H1 (cell line): ENCODE results near the gene ATAT1. TPM values are rescaled to one million over a fixed set of nuclear protein-coding genes. Genes with fewer than 3 reads are reported as not detected.

Source experiments
- CTCF ChIA-PET: fragments of 300-600 bp; sonication (Branson Sonifier 250); formaldehyde crosslinking; loops from one replicate; lab custom pipeline; 2021; ENCODE audit not compliant: partially characterized antibody; lab: Charles Lee
- POLR2A ChIA-PET: fragments of 300-600 bp; sonication (Branson Sonifier 250); formaldehyde crosslinking; loops from one replicate; lab custom pipeline; 2021; ENCODE audit warnings: inconsistent platforms; ENCODE audit not compliant: partially characterized antibody; lab: Charles Lee
- DNase-seq, 2 experiments: peaks; one replicate each; pipeline versions ENCODE4 v3.0.0 to v3.0.0-alpha.2; 2010 to 2022; ENCODE audit warnings: low spot score in 2 of 2, low read depth in 1 of 2, mixed read lengths in 1 of 2
- FAIRE-seq: peaks from 2 replicates; lab custom pipeline; 2011; peaks lifted over from hg19 to GRCh38; lab: Jason Lieb, UNC
- H2AFZ ChIP-seq: 2 replicates; pipeline ENCODE4 v1.8.1; 2012; ENCODE audit warnings: low read length, inconsistent platforms
- H2AK5ac ChIP-seq: 2 replicates; pipeline ENCODE4 v1.6.1; 2013; ENCODE audit warnings: low read depth, low read length
- H2BK120ac ChIP-seq: replicated peaks from 2 replicates; pipeline ENCODE3; 2013; ENCODE audit warnings: low read depth, low read length, inconsistent platforms
- H2BK12ac ChIP-seq: 2 replicates; pipeline ENCODE4 v1.6.1; 2013; ENCODE audit warnings: low read depth, low read length
- H2BK15ac ChIP-seq: 2 replicates; pipeline ENCODE4 v1.6.1; 2013; ENCODE audit warnings: low read length
- H2BK20ac ChIP-seq: 2 replicates; pipeline ENCODE4 v1.6.1; 2013; ENCODE audit warnings: low read length
- H2BK5ac ChIP-seq: 2 replicates; pipeline ENCODE4 v1.6.1; 2013; ENCODE audit warnings: low read depth, low read length
- H3K14ac ChIP-seq: 2 replicates; pipeline ENCODE4 v1.6.1; 2013; ENCODE audit warnings: inconsistent platforms; ENCODE audit not compliant: insufficient read length
- H3K18ac ChIP-seq: 2 replicates; pipeline ENCODE4 v1.6.1; 2013; ENCODE audit warnings: low read length; ENCODE audit errors: extremely low read depth
- H3K23ac ChIP-seq: 2 replicates; pipeline ENCODE4 v1.6.1; 2013; ENCODE audit warnings: inconsistent platforms; ENCODE audit not compliant: insufficient read length
- H3K23me2 ChIP-seq: 2 replicates; pipeline ENCODE4 v1.6.1; 2013; ENCODE audit warnings: low read depth, low read length
- H3K27ac ChIP-seq: 2 replicates; pipeline ENCODE4 v1.6.1; 2011; ENCODE audit warnings: low read depth, low read length, inconsistent platforms
- H3K27me3 ChIP-seq, 4 experiments: replicated peaks in 1 of 4; 1 replicate in 1 of 4; 2 replicates in 3 of 4; pipeline versions ENCODE4 v1.6.1 to v1.8.1; 2011 to 2013; ENCODE audit warnings: low read length in 3 of 4, mild to moderate bottlenecking in 3 of 4, inconsistent platforms in 2 of 4, mixed read lengths in 2 of 4, moderate library complexity in 1 of 4; ENCODE audit not compliant: control insufficient read depth in 3 of 4, insufficient read depth in 3 of 4; ENCODE audit errors: extremely low read depth in 1 of 4
- H3K36me3 ChIP-seq, 4 experiments: 2 replicates each; pipeline versions ENCODE4 v1.6.1 to v1.8.1; 2011 to 2013; ENCODE audit warnings: mild to moderate bottlenecking in 4 of 4, low read length in 3 of 4, moderate library complexity in 2 of 4, control low read depth in 1 of 4, inconsistent platforms in 1 of 4; ENCODE audit not compliant: insufficient read depth in 4 of 4, control insufficient read depth in 2 of 4
- H3K4ac ChIP-seq: replicated peaks from 2 replicates; pipeline ENCODE3; 2013; ENCODE audit warnings: low read length, low read depth, mixed read lengths, inconsistent platforms; ENCODE audit not compliant: insufficient read length
- H3K4me1 ChIP-seq, 4 experiments: replicated peaks in 1 of 4; 1 replicate in 1 of 4; 2 replicates in 3 of 4; pipeline versions ENCODE4 v1.6.1 to v1.8.1; 2011 to 2013; ENCODE audit warnings: low read length in 3 of 4, inconsistent platforms in 2 of 4, mixed read lengths in 1 of 4; ENCODE audit not compliant: insufficient read depth in 4 of 4, control insufficient read depth in 3 of 4
- H3K4me2 ChIP-seq, 2 experiments: 2 replicates each; pipeline versions ENCODE4 v1.6.1 to v1.8.1; 2011 to 2013; ENCODE audit warnings: low read depth in 2 of 2, low read length in 2 of 2, control low read depth in 1 of 2, inconsistent platforms in 1 of 2, mild to moderate bottlenecking in 1 of 2; ENCODE audit not compliant: insufficient read depth in 1 of 2
- H3K4me3 ChIP-seq, 4 experiments: fragments of 200-600, 300-600 bp in 1 of 4; sonication (generic), shearing (Covaris generic), sonication (Bioruptor Twin) in 1 of 4; 2 replicates each; pipeline versions ENCODE4 v1.5.1 to v1.8.1; 2011 to 2016; ENCODE audit warnings: low read length in 4 of 4, low read depth in 3 of 4, control low read depth in 2 of 4, inconsistent platforms in 2 of 4, mild to moderate bottlenecking in 2 of 4, mixed read lengths in 1 of 4, moderate library complexity in 1 of 4; ENCODE audit not compliant: insufficient read depth in 2 of 4; ENCODE audit errors: extremely low read depth in 1 of 4
- H3K56ac ChIP-seq: replicated peaks from 2 replicates; pipeline ENCODE3; 2013; ENCODE audit warnings: low read depth, mild to moderate bottlenecking, mixed read lengths, low read length, inconsistent platforms; ENCODE audit not compliant: insufficient read length
- H3K79me1 ChIP-seq: 2 replicates; pipeline ENCODE4 v1.6.1; 2013; ENCODE audit warnings: low read depth, low read length, control low read depth
- H3K79me2 ChIP-seq, 2 experiments: 2 replicates each; pipeline versions ENCODE4 v1.6.1 to v1.8.1; 2012 to 2013; ENCODE audit warnings: low read length in 2 of 2, mild to moderate bottlenecking in 2 of 2, inconsistent platforms in 1 of 2; ENCODE audit not compliant: insufficient read depth in 2 of 2, control insufficient read depth in 1 of 2
- H3K9ac ChIP-seq, 4 experiments: replicated peaks in 1 of 4; 1 replicate in 1 of 4; 2 replicates in 3 of 4; pipeline versions ENCODE4 v1.6.1 to v1.8.1; 2011 to 2013; ENCODE audit warnings: low read depth in 3 of 4, low read length in 3 of 4, control low read depth in 2 of 4, mild to moderate bottlenecking in 2 of 4, moderate library complexity in 2 of 4, inconsistent platforms in 1 of 4; ENCODE audit errors: extremely low read depth in 1 of 4
- H3K9me3 ChIP-seq, 2 experiments: 2 replicates each; pipeline versions ENCODE4 v1.6.1 to v1.8.1; 2012 to 2013; ENCODE audit warnings: mild to moderate bottlenecking in 2 of 2, moderate library complexity in 2 of 2, control low read depth in 1 of 2, inconsistent platforms in 1 of 2, low read depth in 1 of 2, low read length in 1 of 2, mixed read lengths in 1 of 2; ENCODE audit not compliant: insufficient read depth in 2 of 2
- H4K20me1 ChIP-seq, 2 experiments: replicated peaks in 1 of 2; 2 replicates each; pipeline versions ENCODE3 to v1.8.1; 2011 to 2013; ENCODE audit warnings: inconsistent platforms in 2 of 2, low read length in 2 of 2, mild to moderate bottlenecking in 1 of 2; ENCODE audit not compliant: insufficient read depth in 2 of 2, control insufficient read depth in 1 of 2
- H4K5ac ChIP-seq: 2 replicates; pipeline ENCODE4 v1.6.1; 2013; ENCODE audit warnings: low read length, low read depth, mixed read lengths, inconsistent platforms; ENCODE audit not compliant: insufficient read length
- H4K8ac ChIP-seq: 2 replicates; pipeline ENCODE4 v1.8.0; 2013; ENCODE audit warnings: mild to moderate bottlenecking, moderate library complexity, low read length, inconsistent platforms; ENCODE audit not compliant: insufficient read depth; ENCODE audit errors: extremely low read depth
- H4K91ac ChIP-seq: replicated peaks from 2 replicates; pipeline ENCODE3; 2013; ENCODE audit warnings: low read length, mixed read lengths, inconsistent platforms; ENCODE audit not compliant: insufficient read length
- BRCA1 ChIP-seq: IDR thresholded peaks from 2 replicates; pipeline ENCODE4 v1.6.1; 2012; ENCODE audit warnings: low read depth, low read length, improper control_type of control experiment
- CREB1 ChIP-seq: IDR thresholded peaks from 2 replicates; pipeline ENCODE4 v1.6.1; 2012; ENCODE audit warnings: inconsistent platforms
- EP300 ChIP-seq, 2 experiments: IDR thresholded peaks; 1 replicate in 1 of 2; 2 replicates in 1 of 2; pipeline ENCODE4 v1.6.1; 2011 to 2012; ENCODE audit warnings: low read depth in 2 of 2, low read length in 2 of 2, mild to moderate bottlenecking in 2 of 2, borderline replicate concordance in 1 of 2, inconsistent platforms in 1 of 2, moderate library complexity in 1 of 2
- MAFK ChIP-seq: IDR thresholded peaks from 2 replicates; pipeline ENCODE4 v1.6.1; 2012; ENCODE audit warnings: low read depth, mild to moderate bottlenecking, improper control_type of control experiment, low read length
- NANOG ChIP-seq: IDR thresholded peaks from 2 replicates; pipeline ENCODE4 v1.6.1; 2011; ENCODE audit warnings: low read length, low read depth, mild to moderate bottlenecking, inconsistent platforms; ENCODE audit not compliant: insufficient read depth, poor library complexity, severe bottlenecking
- POLR2A ChIP-seq, 2 experiments: IDR thresholded peaks; 1 replicate in 1 of 2; 2 replicates in 1 of 2; pipeline ENCODE4 v1.6.1; 2011; ENCODE audit warnings: low read depth in 2 of 2, low read length in 2 of 2, mild to moderate bottlenecking in 2 of 2; ENCODE audit errors: control extremely low read depth in 1 of 2
- RXRA ChIP-seq: IDR thresholded peaks from 2 replicates; pipeline ENCODE4 v1.6.1; 2011; ENCODE audit warnings: low read depth, mild to moderate bottlenecking, low read length, moderate library complexity; ENCODE audit not compliant: insufficient read depth
- SIN3A ChIP-seq, 2 experiments: IDR thresholded peaks in 1 of 2; conservative IDR thresholded peaks in 1 of 2; 2 replicates each; pipeline ENCODE4 v1.6.1; 2011 to 2012; ENCODE audit warnings: low read length in 2 of 2, improper control_type of control experiment in 1 of 2, low read depth in 1 of 2, mild to moderate bottlenecking in 1 of 2
- TEAD4 ChIP-seq: IDR thresholded peaks from 2 replicates; pipeline ENCODE4 v1.6.1; 2012; ENCODE audit warnings: low read depth, low read length, inconsistent platforms, mixed read lengths
- WGBS, 2 experiments: shearing (Covaris generic) in 1 of 2; methylation state at CpG; one replicate each; pipeline versions ENCODE4 v1.1.6 to v1.1.7; 2013 to 2015; ENCODE audit warnings: low lambda C conversion rate in 2 of 2, mixed read lengths in 2 of 2, inconsistent platforms in 1 of 2, low coverage in 1 of 2, missing lambda C conversion rate in 1 of 2; ENCODE audit not compliant: insufficient replicate concordance in 2 of 2, insufficient coverage in 1 of 2, insufficient read length in 1 of 2; ENCODE audit errors: extremely low coverage in 1 of 2, missing lambda C conversion rate in 1 of 2; 5-methylcytosine and 5-hydroxymethylcytosine counted together
- polyA plus RNA-seq, 7 experiments: library from polyadenylated mRNA; depleted of rRNA in 3 of 7; stranded (reverse) in 5 of 7; unstranded in 2 of 7; fragments of >200 nt in 5 of 7; fragments of 200-250 nt in 2 of 7; gene quantifications; 1 replicate in 5 of 7; 2 replicates in 1 of 7; 4 replicates in 1 of 7; pipeline versions ENCODE4 v1.2.1 to v1.2.3, GENCODE V29; 2011 to 2013; ENCODE audit warnings: missing spikeins in 2 of 7, mixed read lengths in 2 of 7
- total RNA-seq: library from RNA; stranded (reverse); fragmentation: NEBNext Ultra II Directional; extraction: Animal tissue kit (Norgen Biotek cat#: 25700); gene quantifications from 2 replicates; pipeline ENCODE4 v1.2.1, GENCODE V29; 2021
- TF ChIP-seq, protein P1 (sequence below), 3 experiments: IDR thresholded peaks; 1 replicate in 2 of 3; 2 replicates in 1 of 3; pipeline versions ENCODE4 v1.5.1 to v1.6.1; 2011; ENCODE audit warnings: low read length in 3 of 3, mild to moderate bottlenecking in 3 of 3, inconsistent platforms in 2 of 3, low read depth in 1 of 3, moderate library complexity in 1 of 3; ENCODE audit not compliant: insufficient read depth in 1 of 3; ENCODE audit errors: control extremely low read depth in 1 of 3

The ATAT1 gene
- total and polyA plus RNA-seq, 2 of the 8 experiments (the other 6 are each of a cell fraction or from before 2014, with no cell fraction given): 14.4 to 14.6 TPM

DNA sequence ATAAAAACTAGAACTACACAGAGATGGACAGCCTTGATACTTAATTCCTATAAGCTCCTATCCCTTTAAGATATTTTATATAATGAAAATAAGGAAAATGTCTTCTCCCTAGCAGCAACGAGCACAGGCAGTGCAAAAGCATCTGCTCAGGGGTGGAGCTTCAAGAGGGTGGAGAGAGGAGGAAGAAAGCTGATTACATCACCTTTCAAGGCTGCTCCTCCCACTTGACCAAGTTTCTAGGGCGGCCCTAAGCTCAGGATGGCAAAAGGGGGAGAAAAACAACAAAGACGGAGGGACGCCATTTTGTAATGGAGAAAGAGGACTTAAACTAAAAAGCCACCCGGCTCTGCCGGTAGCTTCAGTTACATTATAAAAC lies 11.8 kb upstream of the ATAT1 start:
- H3K14ac ChIP-seq: no peak overlapping the region
- 8% methylated on average over 6 of the region's 6 CpGs; no CpG with 5 or more reads in 1 of the 2 experiments for WGBS, 2 experiments
- H2BK5ac ChIP-seq: peak overlapping the region; percentile 53; the same call in 1 of the 2 replicates
- no peak overlapping the region for H3K4ac ChIP-seq
- peaks cover 1 to 4% of the 10 kb centered on the region in 2 experiments for H4K20me1 ChIP-seq
- H3K4me2 ChIP-seq: peak overlapping the region; percentile 96 to 98
- FAIRE-seq (peak; percentile 48), DNase-seq (peak; percentile 68 to 86)
- H3K27me3 ChIP-seq: no peaks in the 10 kb centered on the region
- peak overlapping the region; percentile 90 to 97 (median 96) for H3K4me3 ChIP-seq
- no peak overlapping the region; the same call in 1 of the 2 replicates for H2BK12ac ChIP-seq
- no peak overlapping the region for H2AFZ ChIP-seq
- H2AK5ac ChIP-seq: 0 out of 2 replicates have a peak overlapping the region, but pooled peaks have one; percentile 34
- H3K23ac ChIP-seq: no peak overlapping the region
- H2BK15ac ChIP-seq: no peak overlapping the region
- H4K5ac ChIP-seq: no peak overlapping the region
- H4K8ac ChIP-seq: no peak overlapping the region
- peaks cover 14% of the 10 kb centered on the region for H3K23me2 ChIP-seq
- H3K27ac ChIP-seq: peak overlapping the region; percentile 98
- H3K36me3 ChIP-seq: peaks cover 6 to 47% (median 16%) of the 10 kb centered on the region in 4 experiments
- H3K79me2 ChIP-seq: peaks cover 4 to 71% of the 10 kb centered on the region in 2 experiments; a peak in 3 of 4 replicates
- ChIA-PET CTCF (interaction anchor here (1.6 to 1.7 kb wide), 2 partner anchors 14 to 18 kb away, joined by 4 to 7 read pairs; no protein-coding TSS in a partner anchor), POLR2A (interaction anchor here (0.6 to 4.8 kb wide), 42 partner anchors 9 to 550 kb away, joined by 3 to 443 read pairs (median 6); partner anchors contain the start of genes ABCF1, ATAT1, C6orf136 and DHX16)
- no peak overlapping the region for H3K18ac ChIP-seq
- no peak overlapping the region for H2BK20ac ChIP-seq
- peaks cover 11% of the 10 kb centered on the region; the same call in 1 of the 2 replicates for H3K79me1 ChIP-seq
- H3K56ac ChIP-seq: no peak overlapping the region
- peak overlapping the region; percentile 99 to 100 (median 100); a peak in 6 of 7 replicates for H3K9ac ChIP-seq
- H4K91ac ChIP-seq: no peak overlapping the region
- H3K9me3 ChIP-seq: no peaks in the 10 kb centered on the region
- no peak overlapping the region for H2BK120ac ChIP-seq
- H3K4me1 ChIP-seq: peaks cover 0 to 6% (median 4%) of the 10 kb centered on the region in 4 experiments; a peak in 4 of 7 replicates
- TF ChIP-seq POLR2A (IDR thresholded peaks at IDR 0.05; ENCODE audit: control extremely low read depth in 1 of 2, low read depth in 2 of 2, low read length in 2 of 2): peak; percentile 23 to 55; a peak in 2 of 3 replicates
- TF ChIP-seq EP300 (IDR thresholded peaks at IDR 0.05; ENCODE audit: borderline replicate concordance in 1 of 2, low read depth in 2 of 2, low read length in 2 of 2): no peak
- TF ChIP-seq CREB1: 0 out of 2 replicates have a peak, but pooled peaks have one; percentile 1
- TF ChIP-seq NANOG: no peak
- TF ChIP-seq, protein P1, sequence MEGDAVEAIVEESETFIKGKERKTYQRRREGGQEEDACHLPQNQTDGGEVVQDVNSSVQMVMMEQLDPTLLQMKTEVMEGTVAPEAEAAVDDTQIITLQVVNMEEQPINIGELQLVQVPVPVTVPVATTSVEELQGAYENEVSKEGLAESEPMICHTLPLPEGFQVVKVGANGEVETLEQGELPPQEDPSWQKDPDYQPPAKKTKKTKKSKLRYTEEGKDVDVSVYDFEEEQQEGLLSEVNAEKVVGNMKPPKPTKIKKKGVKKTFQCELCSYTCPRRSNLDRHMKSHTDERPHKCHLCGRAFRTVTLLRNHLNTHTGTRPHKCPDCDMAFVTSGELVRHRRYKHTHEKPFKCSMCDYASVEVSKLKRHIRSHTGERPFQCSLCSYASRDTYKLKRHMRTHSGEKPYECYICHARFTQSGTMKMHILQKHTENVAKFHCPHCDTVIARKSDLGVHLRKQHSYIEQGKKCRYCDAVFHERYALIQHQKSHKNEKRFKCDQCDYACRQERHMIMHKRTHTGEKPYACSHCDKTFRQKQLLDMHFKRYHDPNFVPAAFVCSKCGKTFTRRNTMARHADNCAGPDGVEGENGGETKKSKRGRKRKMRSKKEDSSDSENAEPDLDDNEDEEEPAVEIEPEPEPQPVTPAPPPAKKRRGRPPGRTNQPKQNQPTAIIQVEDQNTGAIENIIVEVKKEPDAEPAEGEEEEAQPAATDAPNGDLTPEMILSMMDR (IDR thresholded peaks at IDR 0.05; ENCODE audit: control extremely low read depth in 1 of 3, insufficient read depth in 1 of 3, low read depth in 1 of 3, low read length in 3 of 3): no peak
- no peak for TF ChIP-seq TEAD4
- TF ChIP-seq MAFK: no peak
- no peak for TF ChIP-seq SIN3A (conservative IDR thresholded peaks at IDR 0.05 in 1 of 2, IDR thresholded peaks at IDR 0.05 in 1 of 2; ENCODE audit: low read depth in 1 of 2, low read length in 2 of 2)
- no peak for TF ChIP-seq RXRA
- TF ChIP-seq BRCA1: no peak
